ENCODE data around the gene ZNG1F. TPM values are rescaled to one million over a fixed set of nuclear protein-coding genes. Genes with fewer than 3 reads are reported as not detected.
"Not testable (repeated sequence)": the region's sequence is repeated elsewhere in the genome, so short reads cannot be mapped to it uniquely, and the experiment has no call there.

ZNG1F gene
- total RNA-seq, 1 donor from 2014 or later = 3.3 TPM

DNA sequence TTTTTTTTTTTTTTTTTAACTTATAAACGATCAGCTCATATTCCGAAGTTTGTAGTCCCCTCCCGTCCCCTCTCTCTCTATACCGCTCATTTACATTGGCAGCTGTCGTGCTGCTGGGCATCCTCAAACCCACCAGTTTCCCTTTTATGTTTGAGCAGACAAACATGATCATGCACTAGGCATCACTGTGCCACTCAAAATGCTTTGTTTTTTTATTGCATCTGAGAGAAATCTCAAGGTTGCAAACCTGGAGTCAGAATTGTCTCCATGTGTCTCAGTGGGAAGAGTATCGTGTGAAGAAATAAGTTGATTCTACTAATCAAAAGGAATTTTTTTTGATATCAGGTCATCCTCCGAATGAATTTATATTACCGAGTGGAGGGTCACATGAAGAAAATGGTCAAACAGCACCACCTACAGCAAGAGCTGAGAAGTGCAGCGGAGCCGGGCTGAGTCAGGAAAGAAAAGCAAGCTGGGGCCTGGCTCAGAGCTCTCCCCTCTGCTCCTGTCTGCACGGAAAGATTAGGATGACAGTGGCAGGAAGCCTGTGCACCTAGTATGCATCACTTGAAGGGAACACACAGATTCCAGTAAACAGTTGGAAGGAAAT is 100.6 kb downstream of the ZNG1F start:
- H3K27ac ChIP-seq; H3K9me3 ChIP-seq; DNase-seq (ENCODE audit: low spot score in 2 of 2); H3K4me3 ChIP-seq; H3K4me1 ChIP-seq; intact Hi-C loops (cut with DNase I); H3K27me3 ChIP-seq; H3K36me3 ChIP-seq: not testable (repeated sequence)
- TF ChIP-seq, protein P1, sequence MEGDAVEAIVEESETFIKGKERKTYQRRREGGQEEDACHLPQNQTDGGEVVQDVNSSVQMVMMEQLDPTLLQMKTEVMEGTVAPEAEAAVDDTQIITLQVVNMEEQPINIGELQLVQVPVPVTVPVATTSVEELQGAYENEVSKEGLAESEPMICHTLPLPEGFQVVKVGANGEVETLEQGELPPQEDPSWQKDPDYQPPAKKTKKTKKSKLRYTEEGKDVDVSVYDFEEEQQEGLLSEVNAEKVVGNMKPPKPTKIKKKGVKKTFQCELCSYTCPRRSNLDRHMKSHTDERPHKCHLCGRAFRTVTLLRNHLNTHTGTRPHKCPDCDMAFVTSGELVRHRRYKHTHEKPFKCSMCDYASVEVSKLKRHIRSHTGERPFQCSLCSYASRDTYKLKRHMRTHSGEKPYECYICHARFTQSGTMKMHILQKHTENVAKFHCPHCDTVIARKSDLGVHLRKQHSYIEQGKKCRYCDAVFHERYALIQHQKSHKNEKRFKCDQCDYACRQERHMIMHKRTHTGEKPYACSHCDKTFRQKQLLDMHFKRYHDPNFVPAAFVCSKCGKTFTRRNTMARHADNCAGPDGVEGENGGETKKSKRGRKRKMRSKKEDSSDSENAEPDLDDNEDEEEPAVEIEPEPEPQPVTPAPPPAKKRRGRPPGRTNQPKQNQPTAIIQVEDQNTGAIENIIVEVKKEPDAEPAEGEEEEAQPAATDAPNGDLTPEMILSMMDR (IDR thresholded peaks at IDR 0.05) = peak in 2 of 3 experiments; percentile 36 to 43

DNA sequence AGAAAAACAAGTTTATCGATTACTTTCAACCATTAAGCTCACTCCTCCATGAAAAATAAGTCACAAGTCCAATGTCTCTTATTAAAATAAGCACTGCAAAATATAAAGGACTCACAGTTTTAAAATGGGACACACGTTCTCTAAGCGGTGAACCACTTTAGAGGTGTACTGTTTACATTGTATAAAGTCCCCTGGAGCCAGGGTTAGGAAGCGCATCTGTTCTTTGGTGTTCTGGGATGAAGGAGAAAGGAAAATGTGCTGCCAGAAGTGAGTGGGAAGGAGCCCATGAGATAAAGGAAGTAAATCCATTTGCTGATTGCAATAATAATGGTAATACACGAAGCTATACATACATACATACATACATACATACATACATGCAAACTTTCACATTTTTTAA is 101.2 kb downstream of the ZNG1F start:
- H3K4me1 ChIP-seq; DNase-seq (ENCODE audit: low spot score in 2 of 2); H3K27ac ChIP-seq; H3K36me3 ChIP-seq; intact Hi-C loops (cut with DNase I); H3K4me3 ChIP-seq; H3K9me3 ChIP-seq; H3K27me3 ChIP-seq: not testable (repeated sequence)

DNA sequence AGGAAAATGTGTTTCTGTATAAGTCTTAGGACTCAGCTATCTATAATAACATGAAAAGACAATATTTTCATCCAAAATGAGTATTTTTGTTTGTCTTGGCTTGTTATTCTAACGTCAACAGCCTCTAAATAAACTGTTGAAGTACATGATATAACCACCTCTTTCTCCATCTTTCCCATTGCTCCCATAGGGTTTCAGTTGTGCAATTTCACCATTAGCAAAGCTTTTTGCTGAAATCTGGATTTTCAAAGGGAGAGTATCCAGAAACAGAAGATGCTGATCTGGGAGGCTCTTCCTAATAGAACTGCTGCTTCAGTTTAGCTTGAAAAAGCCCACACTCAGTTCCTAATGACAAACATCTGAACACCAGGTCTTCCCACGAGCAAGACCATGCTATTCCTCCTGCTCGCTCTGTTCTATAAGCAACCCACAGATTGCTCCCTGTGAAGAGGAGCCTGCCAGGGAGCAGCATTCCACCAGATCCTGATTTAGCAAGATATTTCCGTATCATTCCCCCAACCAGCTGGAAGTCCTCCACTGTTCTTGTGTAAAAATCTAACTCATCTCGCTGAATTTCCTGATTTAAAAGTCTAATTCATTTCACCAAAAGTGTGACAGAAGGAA is 101.8 kb downstream of the ZNG1F start:
- H3K4me3 ChIP-seq; H3K27ac ChIP-seq; H3K27me3 ChIP-seq; H3K4me1 ChIP-seq; H3K9me3 ChIP-seq; intact Hi-C loops (cut with DNase I); H3K36me3 ChIP-seq; DNase-seq (ENCODE audit: low spot score in 2 of 2): not testable (repeated sequence)

DNA sequence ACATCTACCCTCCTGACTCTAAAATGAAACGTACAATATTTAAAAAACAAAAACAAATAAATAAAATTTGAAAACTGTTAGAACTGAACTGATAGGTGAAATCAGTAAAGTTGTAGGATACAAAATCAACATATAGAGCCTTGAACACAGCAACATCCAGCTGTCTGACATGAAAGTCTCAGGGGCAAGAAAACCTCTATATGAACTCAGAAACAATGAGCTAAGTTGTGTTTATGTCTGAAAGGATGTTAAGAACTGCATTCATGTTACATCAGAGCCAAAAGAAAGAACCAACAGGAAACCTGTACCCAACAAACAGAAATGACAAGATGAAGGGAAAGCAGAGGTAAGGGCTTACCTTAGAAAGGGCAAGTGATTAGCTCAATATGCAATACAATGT is 102.4 kb downstream of the ZNG1F start:
- H3K27me3 ChIP-seq; H3K36me3 ChIP-seq; DNase-seq (ENCODE audit: low spot score in 2 of 2); intact Hi-C loops (cut with DNase I); H3K4me1 ChIP-seq; H3K4me3 ChIP-seq; H3K27ac ChIP-seq; H3K9me3 ChIP-seq: not testable (repeated sequence)

DNA sequence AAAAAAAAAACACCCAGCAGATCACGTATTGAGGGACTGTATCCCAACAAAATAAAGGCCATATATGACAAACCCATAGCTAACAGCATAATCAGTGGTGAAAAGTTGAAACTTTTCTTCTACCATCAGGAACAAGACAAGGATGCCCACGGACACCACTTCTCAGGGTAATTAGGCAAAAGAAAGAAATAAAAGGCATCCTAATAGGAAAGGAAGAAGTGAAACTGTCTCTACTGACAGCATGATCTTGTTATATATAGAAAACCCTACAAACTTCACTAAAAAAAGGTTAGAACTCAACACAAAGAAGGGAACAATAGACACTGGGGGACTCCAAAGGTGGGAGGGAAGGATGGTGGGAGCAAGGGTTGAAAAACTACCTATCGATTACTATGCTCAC is 102.9 kb downstream of the ZNG1F start:
- H3K27ac ChIP-seq; intact Hi-C loops (cut with DNase I); H3K4me3 ChIP-seq; H3K27me3 ChIP-seq; H3K36me3 ChIP-seq; H3K4me1 ChIP-seq; H3K9me3 ChIP-seq; DNase-seq (ENCODE audit: low spot score in 2 of 2): not testable (repeated sequence)

DNA sequence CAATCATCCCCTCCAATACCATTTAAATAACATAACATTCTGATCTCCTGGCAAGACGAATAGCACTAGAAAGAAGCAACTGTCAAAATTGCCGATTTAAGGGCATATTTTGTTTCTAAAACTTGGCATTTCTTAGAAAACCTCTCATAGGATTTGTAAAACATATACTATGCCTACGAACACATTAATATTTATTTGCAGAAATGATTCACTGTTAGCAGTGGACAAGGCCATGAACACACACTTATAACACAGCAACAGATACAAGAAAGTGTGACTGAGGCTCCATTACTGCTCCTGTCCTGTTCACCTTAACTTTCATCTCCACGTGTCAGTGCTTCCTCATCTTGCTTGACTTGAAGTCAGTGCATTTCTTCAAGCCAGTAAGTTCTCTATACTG is 106.8 kb downstream of the ZNG1F start:
- H3K9me3 ChIP-seq; H3K36me3 ChIP-seq; H3K27ac ChIP-seq; H3K4me3 ChIP-seq; intact Hi-C loops (cut with DNase I); H3K4me1 ChIP-seq; DNase-seq (ENCODE audit: low spot score in 2 of 2); H3K27me3 ChIP-seq: not testable (repeated sequence)

Other genes starting within 250 kb of the ZNG1F start
- gene FOXD4L6, start 60.6 kb downstream of the ZNG1F start, total RNA-seq = not detected